NCI-H526 treated with DMSO at 0.1 percent for 48 hours (cell line): ENCODE results near the gene ETFBKMT.
"Not testable (repeated sequence)": the region's sequence is repeated elsewhere in the genome, so short reads cannot be mapped to it uniquely, and the experiment has no call there.

Experiments
- DNase-seq: peaks from one replicate; lab custom pipeline; 2025; lab: John Stamatoyannopoulos, UW

Gene ETFBKMT

GRCh38 chr12:31718542-31719198, 59.2 kb downstream of the ETFBKMT start:
- DNase-seq: not testable (repeated sequence)

- no peak for DNase-seq
Measured at GRCh38 chr12:31722580-31722979, 63.1 kb downstream of the ETFBKMT start.
